Activated T-helper 2 cell treated with anti-CD3 and anti-CD28 coated beads, Interferon-gamma antibody, Interleukin-2, Interleukin-4, amounts not matched to agents 10 μg/mL and 5 μg/mL and 100 μg/mL, durations not matched to agents 14 hours and 24 hours and 36 hours (primary cell): ENCODE measurements around the gene BPGM. TPM values are rescaled to one million over a fixed set of nuclear protein-coding genes. Genes with fewer than 3 reads are reported as not detected.
"Not testable (repeated sequence)": the region's sequence is repeated elsewhere in the genome, so short reads cannot be mapped to it uniquely, and the experiment has no call there.

Experiments
- DNase-seq: peaks from one replicate; pipeline ENCODE4 v3.0.0; 2021; ENCODE audit warnings: low spot score
- H3K27ac Mint-ChIP-seq: one replicate; pipeline ENCODE4 v1.8.0; 2021; ENCODE audit warnings: mixed read lengths
- H3K27me3 Mint-ChIP-seq: one replicate; pipeline ENCODE4 v1.8.0; 2021; ENCODE audit warnings: low read depth, mixed read lengths
- H3K36me3 Mint-ChIP-seq: one replicate; pipeline ENCODE4 v1.8.0; 2021; ENCODE audit warnings: low read depth, mixed read lengths
- H3K4me1 Mint-ChIP-seq: one replicate; pipeline ENCODE4 v1.8.0; 2021; ENCODE audit warnings: low read depth, mixed read lengths
- H3K4me3 Mint-ChIP-seq: one replicate; pipeline ENCODE4 v1.8.0; 2021; ENCODE audit warnings: low read depth, mild to moderate bottlenecking, moderate library complexity, mixed read lengths
- H3K9me3 Mint-ChIP-seq: one replicate; pipeline ENCODE4 v1.8.0; 2021; ENCODE audit warnings: mixed read lengths
- intact Hi-C: fragments of 100-400 bp; cut with micrococcal nuclease; formaldehyde crosslinking; loops from one replicate; pipeline ENCODE4 v1.15.1; 2023
- total RNA-seq: library from RNA; stranded (reverse); gene quantifications from 2 replicates; pipeline ENCODE4 v1.2.3, GENCODE V29; 2022

BPGM gene
- total RNA-seq, 1 donor from 2014 or later = 28.0 TPM

GRCh38 chr7:134678115-134678514, 31.5 kb downstream of the BPGM start:
- Mint-ChIP-seq H3K36me3 (peaks cover 33% of the 10 kb centered on the region), H3K4me3 (no peak overlapping the region), H3K27ac (no peak overlapping the region), H3K27me3 (no peaks in the 10 kb centered on the region), H3K9me3 (peaks cover 8% of the 10 kb centered on the region), H3K4me1 (peaks cover 13% of the 10 kb centered on the region)
- intact Hi-C loops = no loop called here
- no peak for DNase-seq

GRCh38 chr7:134679006-134679405, 32.4 kb downstream of the BPGM start:
- no peaks in the 10 kb centered on the region for H3K27me3 Mint-ChIP-seq

GRCh38 chr7:134684165-134684564, 37.5 kb downstream of the BPGM start:
- Mint-ChIP-seq H3K27me3 (no peaks in the 10 kb centered on the region), H3K27ac (no peak overlapping the region), H3K4me1 (peaks cover 5% of the 10 kb centered on the region), H3K4me3 (no peak overlapping the region), H3K36me3 (peaks cover 14% of the 10 kb centered on the region), H3K9me3 (no peaks in the 10 kb centered on the region)
- DNase-seq = no peak
- intact Hi-C loops = no loop called here

More at GRCh38 chr7:134679006-134679405, 32.4 kb downstream of the BPGM start:
- H3K36me3 Mint-ChIP-seq = peaks cover 28% of the 10 kb centered on the region
- H3K4me1 Mint-ChIP-seq = peaks cover 13% of the 10 kb centered on the region
- H3K4me3 Mint-ChIP-seq = no peak overlapping the region
- intact Hi-C loops = no loop called here
- no peak for DNase-seq
- peaks cover 8% of the 10 kb centered on the region for H3K9me3 Mint-ChIP-seq
- no peak overlapping the region for H3K27ac Mint-ChIP-seq

GRCh38 chr7:134685250-134685649, 38.6 kb downstream of the BPGM start:
- Mint-ChIP-seq H3K27ac (no peak overlapping the region), H3K27me3 (no peaks in the 10 kb centered on the region), H3K9me3 (no peaks in the 10 kb centered on the region), H3K4me3 (no peak overlapping the region), H3K36me3 (peaks cover 6% of the 10 kb centered on the region), H3K4me1 (peaks cover 6% of the 10 kb centered on the region)
- DNase-seq = no peak
- intact Hi-C loops = no loop called here

- intact Hi-C loops = no loop called here
- no peaks in the 10 kb centered on the region for H3K36me3 Mint-ChIP-seq
- H3K4me3 Mint-ChIP-seq = no peak overlapping the region
- no peak for DNase-seq
- no peaks in the 10 kb centered on the region for H3K27me3 Mint-ChIP-seq
- H3K9me3 Mint-ChIP-seq = no peaks in the 10 kb centered on the region
- peaks cover 15% of the 10 kb centered on the region for H3K4me1 Mint-ChIP-seq
- H3K27ac Mint-ChIP-seq = no peak overlapping the region
Observed at GRCh38 chr7:134686786-134687185, 40.1 kb downstream of the BPGM start.

GRCh38 chr7:134689550-134689949, 42.9 kb downstream of the BPGM start:
- H3K27me3 Mint-ChIP-seq, H3K36me3 Mint-ChIP-seq, DNase-seq, H3K27ac Mint-ChIP-seq, H3K9me3 Mint-ChIP-seq, intact Hi-C loops, H3K4me3 Mint-ChIP-seq: not testable (repeated sequence)
- peaks cover 25% of the 10 kb centered on the region for H3K4me1 Mint-ChIP-seq

GRCh38 chr7:134690016-134690415, 43.4 kb downstream of the BPGM start:
- intact Hi-C loops = loop anchor here (2.0 to 5.0 kb wide), 3 partner anchors 53 to 265 kb away; no protein-coding TSS in a partner anchor
- H3K27me3 Mint-ChIP-seq = no peaks in the 10 kb centered on the region
- peaks cover 25% of the 10 kb centered on the region for H3K4me1 Mint-ChIP-seq
- H3K9me3 Mint-ChIP-seq = no peaks in the 10 kb centered on the region
- DNase-seq = no peak
- H3K36me3 Mint-ChIP-seq = no peaks in the 10 kb centered on the region
- H3K4me3 Mint-ChIP-seq = no peak overlapping the region
- H3K27ac Mint-ChIP-seq = peak overlapping the region; percentile 36

GRCh38 chr7:134690614-134691504, 44.2 kb downstream of the BPGM start:
- Mint-ChIP-seq H3K27me3 (no peaks in the 10 kb centered on the region), H3K36me3 (no peaks in the 10 kb centered on the region), H3K4me1 (peaks cover 25% of the 10 kb centered on the region), H3K9me3 (no peaks in the 10 kb centered on the region), H3K4me3 (no peak overlapping the region), H3K27ac (no peak overlapping the region)
- no peak for DNase-seq
- intact Hi-C loops = loop anchor here (2.0 to 5.0 kb wide), 3 partner anchors 54 to 264 kb away; no protein-coding TSS in a partner anchor

GRCh38 chr7:134691546-134692343, 45.1 kb downstream of the BPGM start:
- DNase-seq = no peak
- Mint-ChIP-seq H3K4me1 (peaks cover 25% of the 10 kb centered on the region), H3K4me3 (no peak overlapping the region), H3K27me3 (no peaks in the 10 kb centered on the region), H3K27ac (no peak overlapping the region), H3K9me3 (no peaks in the 10 kb centered on the region), H3K36me3 (no peaks in the 10 kb centered on the region)
- intact Hi-C loops = loop anchor here (2.0 to 5.0 kb wide), 3 partner anchors 54 to 263 kb away; no protein-coding TSS in a partner anchor

- H3K9me3 Mint-ChIP-seq = no peaks in the 10 kb centered on the region
- DNase-seq = no peak
- H3K36me3 Mint-ChIP-seq = no peaks in the 10 kb centered on the region
- H3K27ac Mint-ChIP-seq = no peak overlapping the region
- H3K27me3 Mint-ChIP-seq = no peaks in the 10 kb centered on the region
- peaks cover 25% of the 10 kb centered on the region for H3K4me1 Mint-ChIP-seq
- intact Hi-C loops = loop anchor here (5.0 kb wide), 1 partner anchor 55 kb away; no protein-coding TSS in a partner anchor
- no peak overlapping the region for H3K4me3 Mint-ChIP-seq
Observed at GRCh38 chr7:134692344-134692705, 45.7 kb downstream of the BPGM start.

- H3K36me3 Mint-ChIP-seq = no peaks in the 10 kb centered on the region
- H3K9me3 Mint-ChIP-seq = no peaks in the 10 kb centered on the region
- no peaks in the 10 kb centered on the region for H3K27me3 Mint-ChIP-seq
- H3K27ac Mint-ChIP-seq = no peak overlapping the region
- intact Hi-C loops = loop anchor here (5.0 kb wide), 1 partner anchor 56 kb away; no protein-coding TSS in a partner anchor
- no peak for DNase-seq
- H3K4me1 Mint-ChIP-seq = peaks cover 25% of the 10 kb centered on the region
- no peak overlapping the region for H3K4me3 Mint-ChIP-seq
Observed at GRCh38 chr7:134693256-134693655, 46.6 kb downstream of the BPGM start.

GRCh38 chr7:134694299-134694698, 47.6 kb downstream of the BPGM start:
- Mint-ChIP-seq H3K27ac (no peak overlapping the region), H3K4me1 (peaks cover 23% of the 10 kb centered on the region), H3K9me3 (no peaks in the 10 kb centered on the region), H3K4me3 (no peak overlapping the region), H3K27me3 (no peaks in the 10 kb centered on the region), H3K36me3 (no peaks in the 10 kb centered on the region)
- DNase-seq = no peak
- intact Hi-C loops = loop anchor here (5.0 kb wide), 1 partner anchor 57 kb away; no protein-coding TSS in a partner anchor
